Measurements from ENCODE around the gene TSKU.
A peak's percentile ranks its signal among the peaks of the same experiment; 100 is the strongest.

TSKU gene

GRCh38 chr11:76753449-76753848 lies 29.7 kb upstream of the TSKU start:
- DNase-seq, result peak; percentile 12

DNA sequence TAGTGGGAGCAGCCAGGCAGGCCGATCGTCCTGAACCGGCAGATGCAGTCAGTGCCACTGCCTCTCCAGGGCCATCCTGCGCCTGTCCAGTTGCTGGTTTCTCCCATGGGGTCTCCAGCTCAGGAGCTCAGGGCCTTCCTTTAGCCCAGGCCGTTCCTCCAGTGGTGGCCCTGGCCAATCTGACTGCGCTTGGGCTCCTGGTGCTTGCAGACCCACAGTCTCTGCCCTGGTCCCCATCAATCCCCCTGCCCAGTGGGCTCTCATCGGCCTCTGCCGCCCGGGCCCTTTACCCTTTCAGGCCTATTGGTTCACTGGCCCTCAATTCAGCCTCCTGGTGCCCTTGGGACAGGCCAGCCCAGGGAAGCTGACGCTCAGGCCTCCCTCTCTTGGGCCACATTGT lies 29.2 kb upstream of the TSKU start:
- peak; percentile 52 for DNase-seq

DNA sequence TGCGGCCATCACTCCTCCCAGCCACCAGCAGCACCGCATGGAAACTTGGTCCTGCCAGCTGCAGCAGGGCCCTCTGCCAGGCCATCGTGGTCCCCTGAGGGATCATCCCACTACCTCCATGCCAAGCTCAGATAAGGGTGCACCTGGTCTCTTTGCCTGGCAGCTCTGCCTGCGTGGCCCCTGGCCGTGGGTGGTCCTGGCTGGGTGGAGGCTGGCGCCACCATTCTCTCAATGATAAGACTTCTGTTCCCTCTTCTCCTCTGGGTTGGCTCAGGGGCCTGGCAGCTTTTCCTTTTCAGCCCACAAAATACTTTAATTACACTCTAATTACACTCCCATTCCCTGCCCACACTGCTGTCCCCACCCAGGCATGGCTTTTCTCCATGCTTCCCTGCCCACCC lies 26.8 kb upstream of the TSKU start:
- DNase-seq, result peak; percentile 27

- no peak for DNase-seq
Measured at GRCh38 chr11:76758311-76758710, 24.8 kb upstream of the TSKU start.

GRCh38 chr11:76759092-76759491 lies 24.1 kb upstream of the TSKU start:
- DNase-seq, result peak; percentile 46

GRCh38 chr11:76759517-76759916 lies 23.6 kb upstream of the TSKU start:
- DNase-seq, result no peak

DNA sequence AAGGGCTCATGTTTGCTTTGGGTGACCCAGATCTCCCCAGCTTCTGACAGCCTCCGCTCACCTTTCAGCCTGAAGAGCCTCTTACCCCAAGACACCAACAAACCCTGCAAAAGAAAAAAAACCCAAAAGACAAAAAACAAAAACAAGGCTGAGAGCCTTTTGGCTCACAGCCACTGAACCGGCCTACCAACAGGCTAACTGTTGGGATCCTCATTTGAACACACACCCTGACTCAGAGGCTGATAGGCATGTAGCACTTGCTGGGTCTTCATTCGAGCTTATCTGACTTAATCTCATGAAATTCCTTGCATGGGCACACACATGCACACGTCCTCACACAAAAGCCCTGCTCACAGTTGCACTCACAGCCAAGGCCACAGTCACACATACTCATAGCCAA lies 22.9 kb upstream of the TSKU start:
- DNase-seq, result peak; percentile 19

DNA sequence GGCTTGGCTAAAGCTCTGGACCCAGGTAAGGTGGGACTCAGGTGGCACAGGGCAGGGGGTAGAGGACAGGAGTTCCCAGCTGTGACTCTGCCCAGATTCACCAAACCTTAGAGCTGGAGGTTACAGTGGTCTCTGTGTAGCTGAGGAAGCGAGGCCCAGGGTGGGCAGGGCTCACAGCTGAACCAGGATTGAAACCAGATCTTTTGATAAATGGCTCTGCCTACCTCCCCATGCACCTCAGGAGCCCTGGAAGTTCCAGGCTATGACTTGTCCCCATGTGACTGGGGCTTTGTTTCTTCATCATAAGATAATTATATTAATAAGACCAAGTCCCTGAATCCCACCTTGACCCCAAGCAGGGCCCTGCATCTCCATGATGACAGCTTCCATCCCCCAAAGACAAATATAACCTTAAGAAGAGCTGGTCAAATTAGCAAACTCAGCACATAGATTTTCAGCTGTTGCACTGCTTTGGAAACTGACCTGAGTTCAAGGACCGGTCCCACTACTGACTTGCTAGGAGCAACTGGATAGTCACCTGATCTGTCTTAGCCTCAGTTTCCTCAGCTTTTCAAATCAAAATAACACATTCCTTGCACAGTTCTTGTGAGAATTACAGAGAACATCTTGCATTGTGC lies 21.3 kb upstream of the TSKU start:
- DNase-seq, result peak; percentile 13

- peak; percentile 17 for DNase-seq
Measured at GRCh38 chr11:76762356-76762752, 20.8 kb upstream of the TSKU start.

GRCh38 chr11:76762867-76763572 lies 20.1 kb upstream of the TSKU start:
- DNase-seq, result peak; percentile 24

DNA sequence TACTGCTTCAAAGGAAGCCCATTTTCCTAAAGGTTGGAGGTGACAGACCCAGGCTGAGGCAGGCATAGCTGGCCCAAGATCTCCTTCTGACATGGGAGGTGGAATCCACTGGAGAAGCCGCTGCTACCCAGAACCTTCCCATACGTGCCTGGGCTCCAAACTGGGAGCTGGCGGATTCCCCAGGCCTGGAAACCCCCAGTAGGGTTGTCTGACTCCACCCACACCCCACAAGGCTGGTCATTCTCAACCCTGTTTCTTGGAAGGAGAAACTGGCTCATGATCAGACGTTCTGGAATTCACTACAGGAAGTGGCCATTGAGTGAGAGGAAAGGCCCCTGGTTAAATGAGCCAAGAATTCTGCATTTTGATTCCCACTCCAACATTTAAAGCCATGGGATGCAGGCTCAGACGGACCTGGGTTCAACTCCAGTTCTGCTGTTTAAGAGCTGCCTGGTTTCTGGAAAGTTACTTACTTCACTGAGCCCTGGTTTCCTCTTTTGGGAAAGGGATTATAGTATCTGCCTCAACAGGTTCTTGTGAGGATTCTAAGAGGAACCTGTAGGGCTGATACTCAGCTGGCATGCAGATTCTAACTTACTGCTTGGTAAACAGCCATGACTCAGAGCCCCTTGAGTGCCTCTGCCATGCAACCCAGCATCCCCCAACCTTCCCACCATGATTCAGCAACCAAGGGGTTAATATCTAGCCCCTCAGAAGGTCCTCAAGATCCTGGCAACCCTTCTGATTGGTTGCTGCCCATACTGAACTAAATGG lies 19.4 kb upstream of the TSKU start:
- peak; percentile 16 for DNase-seq

DNA sequence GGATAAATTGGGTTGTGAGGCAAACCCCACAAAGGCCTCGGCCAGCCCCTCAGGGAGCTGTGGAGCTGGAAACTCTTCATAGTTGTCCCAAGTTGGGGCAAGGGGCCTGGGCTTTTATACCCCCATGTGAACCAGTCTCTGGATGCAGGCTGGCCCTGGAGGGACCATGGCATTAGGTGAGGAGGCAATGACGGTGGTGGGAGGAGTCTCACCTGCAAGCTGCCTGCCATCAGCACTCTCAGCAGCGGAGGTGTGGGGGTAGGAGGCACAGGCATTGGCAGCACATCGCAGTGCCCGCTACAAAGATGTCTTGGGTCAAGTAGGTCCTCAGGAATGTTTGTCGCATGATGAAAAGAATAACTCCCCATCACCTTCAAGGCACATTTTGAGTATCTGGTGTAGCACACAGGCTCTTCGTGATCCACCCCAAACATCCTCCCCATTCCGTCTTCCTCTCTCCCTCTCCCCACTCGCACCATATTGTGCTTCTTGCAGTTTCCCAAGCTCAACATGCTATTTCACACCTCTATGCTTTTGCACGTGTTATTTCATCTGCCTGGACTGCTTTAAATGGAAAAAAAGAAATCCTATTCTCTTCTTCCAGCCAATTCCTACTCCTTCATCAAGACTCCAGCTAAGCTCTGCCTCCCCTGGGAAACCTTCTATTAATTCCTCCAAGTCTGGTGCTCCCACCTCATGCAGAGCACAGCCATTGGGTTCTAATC lies 18.1 kb upstream of the TSKU start:
- DNase-seq, result peak; percentile 34

GRCh38 chr11:76765863-76766350 lies 17.2 kb upstream of the TSKU start:
- peak; percentile 9 for DNase-seq

GRCh38 chr11:76766521-76766920 lies 16.6 kb upstream of the TSKU start:
- no peak for DNase-seq

DNA sequence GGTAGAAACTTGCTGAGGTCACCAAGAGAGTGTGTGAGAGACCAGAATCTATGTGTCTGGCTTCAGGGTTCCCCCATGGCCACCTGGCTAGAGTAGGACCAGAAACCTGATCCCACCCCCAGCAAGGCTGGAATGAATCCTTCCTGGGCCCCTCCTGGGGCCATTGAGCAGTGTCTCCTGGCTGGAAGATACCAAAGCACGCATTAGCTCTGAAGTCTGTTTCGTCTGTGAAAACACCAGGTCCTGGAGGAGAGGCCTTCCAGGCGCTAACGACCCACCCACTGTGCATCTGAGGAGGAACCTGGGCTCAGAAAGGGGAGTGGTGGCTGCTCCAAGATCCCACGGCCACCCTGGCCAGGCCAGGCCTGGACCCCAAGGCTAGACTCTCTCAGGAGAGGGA lies 15.5 kb upstream of the TSKU start:
- no peak for DNase-seq

GRCh38 chr11:76768088-76768908 lies 14.9 kb upstream of the TSKU start:
- DNase-seq, result no peak

DNA sequence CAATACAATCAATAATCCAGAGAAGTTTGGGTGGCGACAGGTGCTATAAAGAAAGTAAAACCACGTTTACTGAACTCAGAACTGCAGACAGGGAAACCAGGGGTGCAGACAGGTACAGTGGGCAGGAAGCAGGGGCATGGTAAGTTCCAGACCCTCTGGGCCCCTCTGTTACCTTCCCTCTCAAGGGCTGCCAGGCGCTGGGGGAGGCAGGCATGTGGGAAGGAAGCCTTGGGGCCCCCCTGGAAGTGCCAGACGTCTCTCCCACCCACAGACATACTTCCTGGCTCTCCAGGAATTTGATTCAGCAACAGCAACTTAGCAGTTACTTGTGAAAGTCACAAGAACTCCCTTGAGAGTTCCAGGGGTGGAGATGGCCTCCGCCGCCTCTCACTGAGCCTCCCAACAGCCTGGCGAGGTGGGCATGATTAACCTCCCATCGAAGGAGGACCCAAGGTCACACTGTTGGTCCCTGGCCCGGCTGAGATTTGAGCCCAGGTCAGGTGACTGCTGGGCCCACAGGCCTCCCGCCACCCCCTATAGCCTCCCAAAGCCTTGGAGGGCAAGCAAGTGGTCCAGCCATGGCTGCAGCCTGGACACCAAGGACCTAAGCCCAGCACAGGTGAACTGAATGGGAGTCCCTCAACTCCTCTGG lies 14.1 kb upstream of the TSKU start:
- DNase-seq, result no peak

DNA sequence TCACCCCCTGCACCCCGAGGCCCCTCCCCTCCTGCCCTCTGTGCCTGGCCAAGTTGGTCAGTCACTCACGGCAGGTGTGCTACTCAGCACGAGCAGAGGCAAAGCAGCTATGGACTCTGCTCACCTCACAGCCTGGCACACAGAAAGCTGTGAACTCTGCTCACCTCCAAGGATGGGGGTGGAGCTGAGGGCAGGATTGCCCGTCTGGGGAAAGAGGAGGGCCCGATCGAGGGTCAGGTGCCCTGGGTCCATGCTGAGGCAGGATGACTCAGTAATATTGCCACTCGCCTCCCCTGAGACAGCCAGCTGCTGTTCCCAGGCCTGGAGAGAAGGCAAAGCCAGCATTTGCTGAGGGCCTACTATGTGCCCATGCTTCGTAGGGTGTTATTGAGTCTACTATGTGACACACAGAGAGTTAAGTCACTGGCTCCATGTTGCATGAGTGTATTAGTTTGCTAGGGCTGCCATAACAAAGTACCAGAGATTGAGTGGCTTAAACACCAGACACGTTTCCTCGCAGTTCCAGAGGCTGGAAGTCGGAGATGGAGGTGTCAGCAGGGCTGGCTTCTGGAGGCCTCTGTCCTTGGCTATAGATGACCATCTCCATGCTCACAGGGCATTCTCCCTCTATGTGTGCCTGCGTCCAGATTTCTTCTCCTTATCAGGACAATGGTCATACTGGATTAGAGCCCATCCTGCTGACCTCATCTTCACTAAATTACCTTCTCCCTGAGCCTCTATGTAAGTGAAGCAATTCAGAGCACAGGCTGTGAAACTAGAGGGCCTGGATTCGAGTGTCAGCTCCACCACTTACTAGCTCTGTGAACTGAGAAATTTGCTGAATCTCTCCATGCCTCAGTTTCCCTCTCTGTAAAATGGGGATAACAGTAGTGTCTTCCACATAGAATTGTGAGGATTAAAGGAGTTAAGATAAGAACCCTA lies 13.2 kb upstream of the TSKU start:
- no peak for DNase-seq

DNA sequence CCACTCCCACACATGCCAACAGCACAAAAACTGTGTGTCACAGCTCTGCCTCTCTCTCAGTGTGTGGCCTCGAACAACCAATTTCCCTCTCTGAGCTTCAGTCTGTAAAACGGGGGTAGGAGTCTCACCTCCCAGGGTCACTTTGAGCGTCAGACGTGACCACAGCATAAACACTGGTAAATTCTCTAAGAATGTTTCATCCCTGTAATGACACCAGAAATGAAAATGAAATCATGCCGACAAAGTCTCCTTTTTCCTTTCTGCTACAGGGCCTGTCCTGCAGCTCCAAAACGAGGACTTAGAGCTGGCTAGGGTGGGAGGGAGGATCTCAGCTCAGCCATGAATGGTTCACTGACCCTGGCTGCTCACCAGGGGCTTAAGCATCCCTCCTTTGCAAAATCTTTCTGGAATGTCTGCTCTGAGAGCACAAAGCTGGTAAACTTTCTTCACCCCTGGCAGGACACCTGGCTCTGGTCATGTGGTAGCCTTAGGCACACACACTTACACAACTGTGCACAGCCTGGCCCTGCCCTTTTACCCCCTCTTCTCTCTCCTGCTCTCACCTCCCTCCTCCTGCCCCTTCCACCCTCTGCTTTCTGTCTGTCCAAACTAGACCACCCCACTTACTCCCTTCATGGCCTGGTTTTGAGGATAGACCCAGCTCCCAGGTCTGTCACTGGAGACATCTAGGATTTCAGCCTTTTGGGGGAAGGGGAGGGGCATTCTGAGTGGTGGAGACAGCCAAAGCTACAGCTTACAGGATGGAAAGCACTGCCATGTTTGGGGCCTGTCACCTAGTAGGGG lies 12.3 kb upstream of the TSKU start:
- DNase-seq, result no peak

Data from activated effector memory CD4-positive, alpha-beta T cell treated with anti-CD3 and anti-CD28 coated beads, Interleukin-2, amount 50 U/mL, for 16 hours (primary cell).